KOPT-K1 (cell line): Measurements from ENCODE around the gene PSMB7.

Source experiments
- H3K27ac ChIP-seq: fragments of 200-600 bp; sonication (generic); 2 replicates; pipeline ENCODE4 v1.5.1; 2016; ENCODE audit warnings: antibody characterized with exemption, mild to moderate bottlenecking, low read depth, low read length; ENCODE audit not compliant: poor library complexity, severe bottlenecking
- H3K36me3 ChIP-seq: fragments of 200-600 bp; sonication (generic); 2 replicates; pipeline ENCODE4 v1.5.1; 2017; ENCODE audit warnings: antibody characterized with exemption, mild to moderate bottlenecking, low read length, moderate library complexity; ENCODE audit not compliant: insufficient read depth
- H3K9me3 ChIP-seq: fragments of 200-600 bp; sonication (generic); 2 replicates; pipeline ENCODE4 v1.5.1; 2017; ENCODE audit warnings: antibody characterized with exemption, low read length, mild to moderate bottlenecking; ENCODE audit not compliant: insufficient read depth, poor library complexity, severe bottlenecking

Gene PSMB7

GRCh38 chr9:124332361-124333202 is 82.7 kb downstream of the PSMB7 start:
- Histone ChIP-seq H3K27ac (no peak overlapping the region), H3K36me3 (no peaks in the 10 kb centered on the region), H3K9me3 (peaks cover 7% of the 10 kb centered on the region)

- H3K9me3 ChIP-seq = no peaks in the 10 kb centered on the region
- H3K27ac ChIP-seq = no peak overlapping the region
- no peaks in the 10 kb centered on the region for H3K36me3 ChIP-seq
Measured at GRCh38 chr9:124331580-124331979, 83.7 kb downstream of the PSMB7 start.

- Histone ChIP-seq H3K9me3 (no peaks in the 10 kb centered on the region), H3K36me3 (no peaks in the 10 kb centered on the region), H3K27ac (no peak overlapping the region)
Measured at GRCh38 chr9:124330011-124330697, 85.1 kb downstream of the PSMB7 start.

- no peaks in the 10 kb centered on the region for H3K36me3 ChIP-seq
Measured at GRCh38 chr9:124329206-124329792, 85.9 kb downstream of the PSMB7 start.

GRCh38 chr9:124328285-124328684 is 87.0 kb downstream of the PSMB7 start:
- H3K36me3 ChIP-seq = no peaks in the 10 kb centered on the region
- H3K9me3 ChIP-seq = no peaks in the 10 kb centered on the region
- no peak overlapping the region for H3K27ac ChIP-seq

More at GRCh38 chr9:124329206-124329792, 85.9 kb downstream of the PSMB7 start:
- no peaks in the 10 kb centered on the region for H3K9me3 ChIP-seq
- H3K27ac ChIP-seq = no peak overlapping the region

GRCh38 chr9:124327491-124327890 is 87.8 kb downstream of the PSMB7 start:
- Histone ChIP-seq H3K27ac (no peak overlapping the region), H3K36me3 (no peaks in the 10 kb centered on the region), H3K9me3 (no peaks in the 10 kb centered on the region)

- H3K27ac ChIP-seq = no peak overlapping the region
- no peaks in the 10 kb centered on the region for H3K36me3 ChIP-seq
Measured at GRCh38 chr9:124326378-124326777, 88.9 kb downstream of the PSMB7 start.

GRCh38 chr9:124325816-124326215 is 89.4 kb downstream of the PSMB7 start:
- Histone ChIP-seq H3K27ac (no peak overlapping the region), H3K9me3 (no peaks in the 10 kb centered on the region), H3K36me3 (no peaks in the 10 kb centered on the region)

More at GRCh38 chr9:124326378-124326777, 88.9 kb downstream of the PSMB7 start:
- H3K9me3 ChIP-seq = no peaks in the 10 kb centered on the region

- Histone ChIP-seq H3K9me3 (no peaks in the 10 kb centered on the region), H3K27ac (no peak overlapping the region), H3K36me3 (no peaks in the 10 kb centered on the region)
Measured at GRCh38 chr9:124323904-124324303, 91.3 kb downstream of the PSMB7 start.

- Histone ChIP-seq H3K36me3 (no peaks in the 10 kb centered on the region), H3K27ac (peak overlapping the region; percentile 47)
Measured at GRCh38 chr9:124322618-124323432, 92.4 kb downstream of the PSMB7 start.

GRCh38 chr9:124321935-124322334 is 93.3 kb downstream of the PSMB7 start:
- Histone ChIP-seq H3K27ac (peak overlapping the region; percentile 47), H3K9me3 (no peaks in the 10 kb centered on the region), H3K36me3 (no peaks in the 10 kb centered on the region)

More at GRCh38 chr9:124322618-124323432, 92.4 kb downstream of the PSMB7 start:
- no peaks in the 10 kb centered on the region for H3K9me3 ChIP-seq

GRCh38 chr9:124321416-124321815 is 93.8 kb downstream of the PSMB7 start:
- Histone ChIP-seq H3K36me3 (no peaks in the 10 kb centered on the region), H3K9me3 (no peaks in the 10 kb centered on the region), H3K27ac (no peak overlapping the region)

- no peak overlapping the region for H3K27ac ChIP-seq
- no peaks in the 10 kb centered on the region for H3K9me3 ChIP-seq
- no peaks in the 10 kb centered on the region for H3K36me3 ChIP-seq
Measured at GRCh38 chr9:124320062-124320973, 94.9 kb downstream of the PSMB7 start.

- Histone ChIP-seq H3K27ac (no peak overlapping the region), H3K36me3 (no peaks in the 10 kb centered on the region; the same call in 1 of the 2 replicates), H3K9me3 (no peaks in the 10 kb centered on the region)
Measured at GRCh38 chr9:124315882-124316281, 99.4 kb downstream of the PSMB7 start.
